GM21723 (cell line): ENCODE measurements around the gene ERLEC1.
A peak's percentile ranks its signal among the peaks of the same experiment; 100 is the strongest.
"Not testable (repeated sequence)": the region's sequence is repeated elsewhere in the genome, so short reads cannot be mapped to it uniquely, and the experiment has no call there.

Experiments used
- ATAC-seq: cut with Tn5 transposase; IDR thresholded peaks from one replicate; pipeline ENCODE4 v1.9.1; 2021; ENCODE audit warnings: mild to moderate bottlenecking, moderate library complexity; ENCODE audit not compliant: unreplicated experiment

ERLEC1 gene, protein sequence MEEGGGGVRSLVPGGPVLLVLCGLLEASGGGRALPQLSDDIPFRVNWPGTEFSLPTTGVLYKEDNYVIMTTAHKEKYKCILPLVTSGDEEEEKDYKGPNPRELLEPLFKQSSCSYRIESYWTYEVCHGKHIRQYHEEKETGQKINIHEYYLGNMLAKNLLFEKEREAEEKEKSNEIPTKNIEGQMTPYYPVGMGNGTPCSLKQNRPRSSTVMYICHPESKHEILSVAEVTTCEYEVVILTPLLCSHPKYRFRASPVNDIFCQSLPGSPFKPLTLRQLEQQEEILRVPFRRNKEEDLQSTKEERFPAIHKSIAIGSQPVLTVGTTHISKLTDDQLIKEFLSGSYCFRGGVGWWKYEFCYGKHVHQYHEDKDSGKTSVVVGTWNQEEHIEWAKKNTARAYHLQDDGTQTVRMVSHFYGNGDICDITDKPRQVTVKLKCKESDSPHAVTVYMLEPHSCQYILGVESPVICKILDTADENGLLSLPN

DNA sequence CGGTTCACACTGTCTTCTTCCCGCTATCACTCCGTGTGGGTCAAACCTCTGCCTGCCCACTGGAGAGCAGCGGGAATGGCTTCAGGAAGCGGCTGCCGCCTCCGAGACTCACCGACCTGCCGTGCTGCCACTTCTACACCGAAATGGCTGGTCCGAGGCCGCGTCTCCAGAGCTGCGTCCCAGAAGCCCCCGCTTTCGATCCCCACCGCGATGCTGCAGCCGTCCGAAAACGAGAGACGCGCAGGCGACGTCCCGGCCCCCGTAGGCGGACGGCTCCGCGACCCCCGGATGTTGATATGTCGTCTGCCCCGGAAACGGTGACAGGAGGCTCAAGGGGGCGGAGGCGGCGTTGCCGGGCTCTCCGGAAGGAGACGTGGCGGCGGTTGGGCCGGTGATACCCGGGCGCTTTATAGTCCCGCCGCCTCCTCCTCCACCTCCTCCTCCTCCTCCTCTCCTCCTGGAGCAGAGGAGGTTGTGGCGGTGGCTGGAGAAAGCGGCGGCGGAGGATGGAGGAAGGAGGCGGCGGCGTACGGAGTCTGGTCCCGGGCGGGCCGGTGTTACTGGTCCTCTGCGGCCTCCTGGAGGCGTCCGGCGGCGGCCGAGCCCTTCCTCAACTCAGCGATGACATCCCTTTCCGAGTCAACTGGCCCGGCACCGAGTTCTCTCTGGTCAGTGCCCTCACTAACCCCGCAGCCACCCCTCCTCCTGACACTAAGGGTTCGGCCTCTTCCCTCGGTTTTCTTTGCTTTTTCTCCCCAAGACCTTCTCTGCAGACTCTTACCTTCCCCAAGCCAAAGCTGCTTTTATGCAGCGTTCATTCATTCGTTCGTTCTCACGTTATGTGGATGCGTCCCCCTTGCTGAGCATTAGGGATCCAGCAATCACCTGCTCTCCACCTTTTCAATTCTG lies at the start of gene ERLEC1, which contains the start of gene ASB3:
TSS of gene ERLEC1 (plus strand) at position 340 of the 909 bp plus-strand sequence. CDS start at position 507, 167 bp downstream.
TSS of gene ASB3 (minus strand) at position 249 of the 909 bp plus-strand sequence. CDS start 21,381 bp downstream, outside the sequence.
- peak; percentile 94 for ATAC-seq

DNA sequence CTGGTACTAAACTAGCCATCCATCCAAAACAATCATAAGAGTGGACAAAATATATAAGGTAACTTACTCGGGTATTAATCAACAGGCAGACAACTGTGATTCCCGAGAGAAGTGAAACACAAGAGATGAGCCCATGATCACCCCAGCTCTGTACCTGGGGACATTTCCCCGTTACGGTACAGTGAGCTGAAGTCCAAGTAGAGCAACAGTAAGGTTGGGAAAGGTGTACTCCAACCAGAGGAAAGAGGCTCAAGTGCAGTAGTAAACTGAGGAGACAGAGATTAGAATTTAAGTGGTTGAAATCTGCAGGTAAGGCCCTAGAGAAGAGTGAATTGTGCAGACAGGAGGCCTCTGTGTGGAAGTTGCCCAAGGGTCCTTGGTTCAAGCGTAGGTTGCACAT lies 49.8 kb upstream of the ERLEC1 start:
- ATAC-seq: no peak

DNA sequence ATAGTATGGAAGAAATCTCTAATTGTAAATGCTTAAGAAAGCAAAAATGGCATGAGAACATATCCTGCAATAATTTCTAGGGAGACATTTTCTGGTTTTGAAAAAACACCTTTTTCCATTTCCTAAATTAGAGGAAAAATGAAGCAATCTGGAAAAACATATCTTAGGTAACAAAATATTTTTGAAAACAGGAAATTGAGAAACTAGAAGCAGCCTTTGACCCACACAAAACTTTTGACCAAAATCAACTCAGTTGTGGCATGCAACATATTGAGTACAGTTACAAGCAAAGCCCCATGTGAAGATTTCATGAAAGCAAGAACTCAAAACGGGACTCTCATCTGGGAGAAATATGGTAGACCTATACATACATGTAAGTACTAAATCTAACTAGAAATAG lies 47.8 kb upstream of the ERLEC1 start:
- no peak for ATAC-seq

DNA sequence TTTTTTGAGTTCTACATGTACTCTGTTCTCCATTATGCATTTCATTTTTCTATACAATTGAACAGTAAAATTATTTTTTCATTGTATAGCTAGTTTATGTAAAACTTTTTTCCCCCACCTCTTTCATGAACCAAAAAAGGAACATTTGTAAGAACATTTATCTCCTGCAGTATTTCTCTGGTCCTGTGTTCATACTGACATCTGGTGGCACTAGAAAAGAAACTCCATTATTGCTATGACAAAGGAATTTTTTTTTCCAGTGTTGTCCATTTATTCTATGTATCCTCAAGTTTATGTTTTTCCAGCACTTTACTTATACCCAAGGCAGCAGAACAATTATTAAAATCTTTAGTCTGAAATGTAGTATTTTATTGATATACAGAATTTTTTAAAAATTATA lies 46.7 kb upstream of the ERLEC1 start:
- ATAC-seq: no peak

DNA sequence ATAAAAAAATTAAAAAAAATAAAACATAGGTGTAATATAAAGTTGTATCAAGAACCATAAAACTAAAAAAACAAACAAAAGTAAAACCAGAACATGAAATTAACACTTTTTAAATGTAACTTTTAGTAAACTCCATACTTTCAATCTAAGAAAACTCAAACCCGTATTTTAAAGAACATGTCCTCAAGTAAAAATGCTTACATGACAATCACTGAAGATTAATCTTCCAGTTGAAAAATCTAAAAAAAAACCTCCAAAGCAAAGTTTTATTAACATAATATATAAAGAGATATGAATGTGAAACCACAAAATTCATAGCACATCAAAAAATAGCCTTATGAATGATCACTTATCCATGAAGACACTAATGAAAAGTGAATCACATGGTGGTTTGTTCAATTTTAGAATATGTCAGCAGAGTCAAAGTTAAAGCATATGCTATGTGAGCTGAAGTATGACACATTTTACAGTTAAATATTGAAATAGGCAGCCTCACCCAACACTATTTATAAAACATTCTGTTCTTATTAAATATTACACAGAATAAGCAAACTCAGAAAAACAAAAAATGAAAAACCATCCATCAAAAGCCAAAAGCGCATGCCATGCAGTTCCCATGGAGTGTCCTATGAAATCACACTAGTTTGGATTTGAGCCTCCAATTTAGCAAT lies 42.3 kb upstream of the ERLEC1 start:
- ATAC-seq: no peak

DNA sequence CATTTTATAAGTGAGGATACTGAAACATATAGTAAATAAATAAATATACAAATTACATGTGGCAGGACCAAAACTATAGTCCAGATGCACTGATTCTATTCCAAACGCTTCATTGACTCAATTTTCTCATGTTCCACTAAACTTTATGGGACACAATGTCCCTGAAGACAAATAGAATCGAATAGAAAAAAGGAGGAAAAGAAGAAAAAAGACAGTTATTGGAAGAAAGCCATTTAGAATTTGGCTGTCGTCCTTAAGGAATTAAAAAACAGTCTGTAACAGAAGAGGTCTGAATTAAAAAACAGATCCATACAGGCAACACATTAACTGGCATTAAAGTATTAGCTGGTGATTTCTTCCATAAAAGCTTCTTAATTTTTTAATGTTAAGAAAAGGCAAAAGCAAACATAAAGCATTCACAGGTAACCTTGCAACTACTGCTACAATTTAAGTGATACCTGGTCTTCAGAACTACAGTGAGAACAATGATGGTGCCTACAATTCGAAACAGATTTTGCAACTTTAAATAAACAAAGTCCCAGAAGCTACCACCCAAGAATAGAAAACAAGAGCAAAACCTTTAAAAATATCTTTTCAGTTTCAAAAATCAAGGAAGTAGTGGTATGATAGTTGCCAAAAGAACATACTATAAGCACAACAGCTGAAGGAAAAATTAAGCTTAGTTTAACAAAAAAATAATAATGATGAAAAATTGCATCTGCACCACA lies 36.6 kb upstream of the ERLEC1 start:
- ATAC-seq: peak; percentile 43

DNA sequence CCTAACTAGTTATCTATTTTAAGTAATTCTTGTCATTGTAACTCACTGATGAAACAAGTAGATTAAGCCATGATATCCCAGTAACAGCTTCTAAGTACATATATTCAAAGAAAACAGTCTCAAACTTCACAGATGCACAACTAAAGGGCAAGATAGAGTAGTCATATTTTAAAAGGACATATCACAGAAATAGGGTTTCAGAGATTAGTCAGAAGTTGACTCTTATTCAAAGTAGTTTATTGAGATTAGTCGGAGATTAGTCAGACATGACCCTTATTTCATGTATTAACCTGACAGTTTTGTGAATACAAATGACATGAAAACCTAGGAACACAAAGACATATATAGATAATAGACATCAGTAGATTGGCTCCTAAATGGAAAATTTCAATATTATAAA lies 35.1 kb upstream of the ERLEC1 start:
- ATAC-seq: peak; percentile 89

DNA sequence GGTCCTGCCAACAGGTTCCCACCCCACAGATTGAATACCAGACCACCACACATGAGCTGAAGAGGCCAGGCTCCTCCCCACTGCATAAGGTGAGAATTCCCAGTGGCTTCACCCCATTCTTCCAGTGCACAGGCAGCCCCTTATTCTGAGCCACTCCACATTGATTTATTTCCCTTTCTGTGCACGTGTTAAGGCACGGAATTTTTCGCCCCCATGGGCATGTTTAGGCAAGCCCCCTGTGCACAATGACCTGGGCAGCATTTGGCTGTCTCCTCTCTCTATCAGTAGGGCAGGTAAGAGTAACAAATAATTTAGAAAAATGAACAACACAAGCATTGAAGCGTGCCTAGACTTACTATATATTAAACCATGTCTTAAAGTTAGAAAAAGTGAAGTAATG lies 34.5 kb upstream of the ERLEC1 start:
- ATAC-seq: no peak

DNA sequence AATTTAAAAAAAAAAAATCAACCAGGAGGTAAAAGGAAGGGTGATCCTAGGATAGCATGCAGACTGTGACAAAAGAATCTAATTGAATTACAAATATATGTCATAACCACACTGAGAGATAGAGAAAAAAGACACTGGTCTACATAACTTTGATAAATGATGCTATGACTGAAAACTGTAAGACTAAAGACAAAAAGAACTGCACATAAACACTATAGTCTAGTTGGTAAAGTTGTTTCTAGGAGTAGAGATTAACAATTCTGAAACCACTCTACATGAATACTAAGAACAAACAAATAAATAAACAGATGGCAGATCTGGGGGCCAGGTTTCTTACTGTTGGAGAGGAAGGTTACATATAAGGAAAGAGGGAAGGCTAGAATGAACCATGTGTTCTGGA lies 33.8 kb upstream of the ERLEC1 start:
- ATAC-seq: no peak

DNA sequence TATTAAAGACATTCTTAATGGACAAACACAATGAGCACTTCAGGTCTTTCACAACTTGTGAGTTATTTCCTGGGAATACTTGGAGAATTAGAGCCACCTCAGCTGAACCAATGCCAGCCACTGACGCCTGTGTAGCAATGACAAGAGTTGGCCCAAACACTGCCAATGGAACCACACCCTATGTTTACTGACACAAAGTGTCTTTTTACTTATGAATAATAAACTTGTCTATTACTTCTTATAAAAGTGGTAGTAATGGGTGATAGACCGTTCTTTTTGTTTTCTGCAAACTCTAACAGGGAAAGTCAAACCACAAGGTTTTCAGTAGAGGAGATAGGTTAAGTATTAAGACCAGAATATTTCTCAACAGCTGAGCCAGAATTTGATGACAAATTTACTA lies 31.7 kb upstream of the ERLEC1 start:
- no peak for ATAC-seq

DNA sequence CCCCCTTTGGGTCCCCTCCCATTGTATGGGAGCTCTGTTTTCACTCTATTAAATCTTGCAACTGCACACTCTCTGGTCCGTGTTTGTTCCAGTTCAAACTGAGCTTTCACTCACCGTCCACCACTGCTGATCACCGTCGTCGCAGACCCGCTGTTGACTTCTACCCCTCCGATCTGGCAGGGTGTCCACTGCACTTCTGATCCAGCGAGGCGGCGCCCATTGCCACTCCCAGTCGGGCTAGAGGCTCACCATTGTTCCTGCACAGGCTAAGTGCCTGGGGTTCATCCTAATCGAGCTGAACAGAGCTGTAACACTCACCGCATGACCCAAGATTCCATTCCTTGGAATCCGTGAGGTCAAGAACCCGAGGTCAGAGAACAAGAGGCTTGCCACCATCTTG lies 30.2 kb upstream of the ERLEC1 start:
- no peak for ATAC-seq

DNA sequence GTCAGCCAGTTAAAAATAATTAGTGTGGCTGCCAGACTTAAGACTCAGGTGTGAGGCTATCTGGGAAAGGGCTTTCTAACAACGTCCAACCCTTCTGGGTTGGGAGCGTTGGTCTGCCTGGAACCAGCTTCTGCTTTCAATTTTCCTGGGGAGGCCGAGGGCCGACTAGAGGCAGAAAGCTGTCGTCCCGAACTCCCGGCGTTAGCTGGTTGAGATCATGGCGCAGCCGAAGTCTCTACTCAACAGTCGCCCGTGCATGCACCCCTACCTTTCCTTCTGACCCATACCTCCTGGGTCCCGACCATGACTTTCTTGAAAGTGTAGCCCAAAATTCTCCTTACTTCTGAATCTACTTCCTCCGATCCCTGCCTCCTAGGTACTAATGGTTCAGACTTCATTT lies 29.6 kb upstream of the ERLEC1 start:
- ATAC-seq: not testable (repeated sequence)

DNA sequence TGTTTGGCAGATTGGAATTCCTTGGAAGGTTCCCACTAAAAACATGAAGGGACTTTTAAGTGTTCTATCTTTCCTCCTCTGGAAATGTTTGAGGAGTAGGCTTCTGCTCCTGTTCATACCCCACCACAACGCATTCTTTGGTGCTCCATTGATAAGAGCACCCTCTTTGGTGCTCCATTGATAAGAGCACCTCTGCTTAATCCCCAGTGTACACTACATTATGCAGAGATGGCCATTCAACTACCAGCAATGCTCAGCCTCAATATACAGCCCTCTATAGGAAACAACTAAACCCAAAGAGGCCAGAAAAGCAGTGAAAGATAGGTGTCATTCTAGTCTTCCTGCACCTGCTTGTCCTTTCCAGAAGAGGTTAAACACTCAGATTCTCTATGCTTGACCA lies 21.1 kb upstream of the ERLEC1 start:
- no peak for ATAC-seq

DNA sequence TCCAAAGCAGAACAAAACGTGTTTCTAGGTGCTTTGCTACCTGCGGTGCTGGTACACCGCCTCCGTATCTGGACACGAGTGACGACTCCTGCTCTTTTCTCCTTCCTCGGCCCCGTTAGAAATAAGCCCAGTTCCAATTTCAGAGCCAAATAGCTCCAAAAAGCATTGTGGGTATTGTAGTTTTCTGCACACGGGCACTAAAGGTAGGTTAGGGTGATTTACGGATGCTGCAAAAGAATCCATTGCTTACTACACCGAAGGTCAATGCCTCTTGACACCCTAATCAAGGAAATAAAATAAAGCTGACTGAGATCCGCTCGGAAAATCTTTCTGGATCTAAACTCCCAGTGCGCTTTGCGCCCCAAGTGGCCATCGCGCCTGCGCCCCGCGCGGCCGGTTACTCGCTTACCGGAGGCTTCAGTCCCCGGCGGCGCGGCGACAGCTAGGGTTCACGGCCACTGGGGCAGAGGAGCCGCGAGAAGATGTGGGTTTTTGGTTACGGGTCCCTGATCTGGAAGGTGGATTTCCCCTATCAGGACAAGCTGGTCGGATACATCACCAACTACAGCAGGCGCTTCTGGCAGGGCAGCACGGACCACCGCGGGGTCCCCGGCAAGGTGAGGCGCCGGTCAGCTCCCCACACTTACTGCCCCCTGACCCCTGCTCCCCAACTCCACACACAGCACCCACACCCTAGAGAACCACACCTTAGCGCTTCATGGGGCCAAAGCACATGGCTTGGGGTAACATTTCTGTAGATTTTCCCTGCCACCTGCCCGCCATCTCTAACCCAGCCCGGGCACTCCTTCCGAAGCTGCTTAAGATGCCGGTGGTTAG lies 19.2 kb upstream of the ERLEC1 start, which contains the start of gene CHAC2:
TSS of gene CHAC2 (plus strand) at position 400 of the 837 bp plus-strand sequence. CDS start at position 483, 83 bp downstream.
- ATAC-seq: peak; percentile 95

DNA sequence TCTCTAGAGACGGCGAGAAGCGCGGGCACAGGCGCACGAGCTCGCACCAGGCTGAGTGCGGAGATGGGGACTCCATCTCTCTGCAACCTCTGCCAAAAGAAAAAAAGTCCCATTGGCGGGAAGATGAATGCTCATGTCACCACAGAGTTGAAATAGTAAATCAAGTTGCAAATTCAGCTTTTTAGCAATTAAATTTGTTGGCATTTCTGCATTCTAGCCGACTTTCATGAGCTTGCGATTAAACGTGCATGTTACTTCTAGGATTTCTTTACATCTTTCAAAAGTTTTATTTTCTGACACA lies 18.7 kb upstream of the ERLEC1 start:
- peak; percentile 57 for ATAC-seq

DNA sequence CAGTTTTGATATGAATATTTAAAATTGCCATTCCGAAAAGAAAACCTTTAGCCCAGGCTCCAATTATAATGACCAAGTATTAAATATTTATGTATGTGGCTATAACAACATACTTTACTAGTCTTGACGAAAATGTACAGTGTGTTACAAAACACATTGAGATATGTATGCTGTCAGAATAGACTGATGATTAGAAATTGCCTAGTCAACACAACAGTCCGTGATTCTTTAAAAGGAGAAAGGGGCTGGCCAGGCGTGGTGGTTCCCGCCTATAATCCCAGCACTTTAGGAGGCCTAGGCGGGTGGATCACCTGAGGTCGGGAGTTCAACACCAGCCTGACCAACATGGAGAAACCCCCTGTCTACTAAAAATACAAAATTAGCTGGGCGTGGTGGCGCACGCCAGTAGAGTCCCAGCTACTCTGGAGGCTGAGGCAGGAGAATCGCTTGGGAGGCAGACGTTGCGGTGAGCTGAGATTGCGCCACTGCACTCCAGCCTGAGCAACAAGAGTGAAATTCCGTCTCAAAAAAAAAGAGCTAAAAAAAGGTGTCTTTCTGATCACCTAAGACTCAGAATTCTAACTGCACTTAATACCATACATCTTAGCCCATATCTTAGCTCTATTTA lies 17.4 kb upstream of the ERLEC1 start:
- no peak for ATAC-seq

DNA sequence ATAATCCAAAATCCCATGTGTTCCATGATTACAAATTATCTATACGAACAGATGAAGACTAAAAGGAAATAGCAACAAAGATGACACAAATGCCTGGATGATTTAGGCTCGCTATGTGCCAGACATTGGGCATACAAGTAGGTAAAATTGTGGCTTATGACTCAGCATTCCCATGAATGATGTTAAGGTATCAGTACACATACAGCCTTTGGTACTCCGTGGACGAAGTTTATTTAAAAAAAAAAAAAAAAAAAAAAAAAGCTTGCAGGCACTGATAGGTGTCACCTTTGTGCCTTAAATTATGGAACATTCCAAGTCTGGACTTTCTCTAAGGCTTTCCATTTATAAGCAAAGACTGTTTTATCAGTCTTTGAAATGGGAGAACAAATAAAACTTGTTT lies 16.6 kb upstream of the ERLEC1 start:
- no peak for ATAC-seq

DNA sequence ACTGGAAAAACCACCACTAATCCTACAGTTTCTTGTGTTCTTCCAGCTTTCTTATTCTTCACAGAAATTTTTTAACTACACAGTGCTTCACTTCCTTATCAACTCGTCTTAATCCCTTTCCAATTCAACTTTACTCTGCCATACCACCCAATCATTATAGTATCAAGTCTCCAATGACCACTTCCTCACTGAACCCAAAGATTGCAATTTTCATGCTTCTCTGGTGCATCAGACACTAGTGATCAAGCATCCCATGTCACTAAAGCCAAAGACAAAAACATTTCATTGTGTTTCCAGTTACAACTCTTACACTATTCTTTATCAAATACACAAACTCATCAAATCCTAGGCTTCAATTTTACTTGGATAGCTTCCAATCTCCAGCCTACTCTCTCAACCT lies 9.7 kb upstream of the ERLEC1 start:
- ATAC-seq: no peak

DNA sequence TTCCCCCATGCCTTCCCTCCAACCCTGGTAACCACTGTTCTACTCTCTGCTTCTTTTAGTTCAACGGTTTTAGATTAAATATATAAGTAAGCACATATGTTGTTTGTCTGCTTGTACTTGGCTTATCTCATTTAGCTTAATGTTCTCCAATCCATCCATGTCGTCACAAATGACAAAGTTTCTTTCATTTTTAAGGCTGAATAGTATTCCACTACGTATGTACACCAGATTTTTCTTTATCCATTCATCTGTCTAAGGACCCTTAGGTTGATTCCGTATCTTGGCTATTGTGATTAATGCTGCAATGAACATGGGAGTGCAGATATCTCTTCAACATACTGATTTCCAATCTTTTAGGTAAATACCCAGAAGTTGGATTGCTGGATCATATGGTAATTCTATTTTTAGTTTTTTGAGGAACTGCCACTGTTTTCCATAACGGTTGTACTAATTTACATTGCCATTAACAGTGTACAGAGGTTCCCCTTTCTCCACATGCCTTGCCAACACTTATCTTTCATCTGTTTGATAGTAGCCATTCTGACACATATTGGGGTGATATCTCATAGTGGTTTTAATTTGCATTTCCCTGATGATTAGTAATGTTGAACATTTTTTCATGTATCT lies 8.2 kb upstream of the ERLEC1 start:
- no peak for ATAC-seq
